ENCODE results near the gene OR52I2.

The OR52I2 gene

GRCh38 chr11:4641501-4641900, 60.0 kb downstream of the OR52I2 start:
- H3K9me3 ChIP-seq (ENCODE audit: insufficient read depth, low read depth, low read length) = no peaks in the 10 kb centered on the region
- no peaks in the 10 kb centered on the region for H3K4me1 ChIP-seq (ENCODE audit: insufficient read depth, low read length, poor library complexity, severe bottlenecking)
- H4K20me1 ChIP-seq (ENCODE audit: insufficient read depth, low read length, poor library complexity, severe bottlenecking) = no peaks in the 10 kb centered on the region
- no peaks in the 10 kb centered on the region for H3F3A ChIP-seq (ENCODE audit: low read depth)
- H3K4me2 ChIP-seq (ENCODE audit: low read depth, low read length, poor library complexity, severe bottlenecking) = no peak overlapping the region
- no peak overlapping the region for H2AFZ ChIP-seq (ENCODE audit: low read length)
- no peaks in the 10 kb centered on the region for H3K9me2 ChIP-seq (replicated peaks; ENCODE audit: low read depth, low read length)
- TF ChIP-seq EZH2phosphoT487 (IDR thresholded peaks at IDR 0.05; ENCODE audit: borderline replicate concordance) (no peak), CTCF (conservative IDR thresholded peaks at IDR 0.05; ENCODE audit: low read length) (no peak)
- no peaks in the 10 kb centered on the region for H3K79me2 ChIP-seq (ENCODE audit: insufficient read depth, low read length)
- H3K27me3 ChIP-seq (ENCODE audit: insufficient read depth, low read length, poor library complexity, severe bottlenecking) = no peaks in the 10 kb centered on the region
- H3K36me3 ChIP-seq (ENCODE audit: insufficient read depth, low read length) = no peaks in the 10 kb centered on the region
- no peak overlapping the region for H3K9ac ChIP-seq (ENCODE audit: low read depth, low read length, poor library complexity, severe bottlenecking)
- H3K4me3 ChIP-seq (ENCODE audit: low read length, poor library complexity, severe bottlenecking) = no peak overlapping the region

GRCh38 chr11:4642043-4642442, 60.5 kb downstream of the OR52I2 start:
- Histone ChIP-seq H3K79me2 (ENCODE audit: insufficient read depth, low read length) (no peaks in the 10 kb centered on the region), H3K9ac (ENCODE audit: low read depth, low read length, poor library complexity, severe bottlenecking) (no peak overlapping the region), H2AFZ (ENCODE audit: low read length) (no peak overlapping the region), H3F3A (ENCODE audit: low read depth) (no peaks in the 10 kb centered on the region), H3K4me3 (ENCODE audit: low read length, poor library complexity, severe bottlenecking) (no peak overlapping the region), H3K4me2 (ENCODE audit: low read depth, low read length, poor library complexity, severe bottlenecking) (no peak overlapping the region), H3K4me1 (ENCODE audit: insufficient read depth, low read length, poor library complexity, severe bottlenecking) (no peaks in the 10 kb centered on the region), H3K9me2 (replicated peaks; ENCODE audit: low read depth, low read length) (no peaks in the 10 kb centered on the region), H4K20me1 (ENCODE audit: insufficient read depth, low read length, poor library complexity, severe bottlenecking) (no peaks in the 10 kb centered on the region), H3K9me3 (ENCODE audit: insufficient read depth, low read depth, low read length) (no peaks in the 10 kb centered on the region), H3K36me3 (ENCODE audit: insufficient read depth, low read length) (no peaks in the 10 kb centered on the region), H3K27me3 (ENCODE audit: insufficient read depth, low read length, poor library complexity, severe bottlenecking) (no peaks in the 10 kb centered on the region)
- no peak for TF ChIP-seq EZH2phosphoT487 (IDR thresholded peaks at IDR 0.05; ENCODE audit: borderline replicate concordance)
- no peak for TF ChIP-seq CTCF (conservative IDR thresholded peaks at IDR 0.05; ENCODE audit: low read length)

Measured in Loucy (cell line).